H9 (cell line): ENCODE data around the gene EFCAB11. TPM values are rescaled to one million over a fixed set of nuclear protein-coding genes. Genes with fewer than 3 reads are reported as not detected.

Experiments used
- DNase-seq: peaks from one replicate; pipeline ENCODE4 v3.0.0-alpha.2; 2017
- H2AFZ ChIP-seq: one replicate; pipeline ENCODE4 v1.6.1; 2013; ENCODE audit warnings: mild to moderate bottlenecking, low read length, control low read depth, moderate library complexity
- H2AK5ac ChIP-seq: 2 replicates; pipeline ENCODE4 v1.6.1; 2013; ENCODE audit warnings: low read length, control low read depth, mixed read lengths; ENCODE audit not compliant: insufficient read length
- H2BK120ac ChIP-seq: one replicate; pipeline ENCODE4 v1.6.1; 2013; ENCODE audit warnings: low read depth, mild to moderate bottlenecking, low read length, control low read depth, inconsistent platforms; ENCODE audit not compliant: poor library complexity, severe bottlenecking
- H2BK12ac ChIP-seq: 2 replicates; pipeline ENCODE4 v1.6.1; 2013; ENCODE audit warnings: low read length, control low read depth, mixed read lengths, low read depth; ENCODE audit not compliant: insufficient read length
- H2BK15ac ChIP-seq: 2 replicates; pipeline ENCODE4 v1.6.1; 2013; ENCODE audit warnings: low read depth, low read length, control low read depth
- H2BK20ac ChIP-seq: one replicate; pipeline ENCODE4 v1.6.1; 2013; ENCODE audit warnings: low read depth, mild to moderate bottlenecking, low read length, control low read depth, inconsistent platforms; ENCODE audit not compliant: poor library complexity, severe bottlenecking
- H2BK5ac ChIP-seq: 2 replicates; pipeline ENCODE4 v1.6.1; 2013; ENCODE audit warnings: low read length, control low read depth, mixed read lengths; ENCODE audit not compliant: insufficient read length
- H3K14ac ChIP-seq: 2 replicates; pipeline ENCODE4 v1.6.1; 2013; ENCODE audit warnings: low read length, control low read depth; ENCODE audit not compliant: insufficient read depth
- H3K18ac ChIP-seq: 2 replicates; pipeline ENCODE4 v1.6.1; 2013; ENCODE audit warnings: low read depth, mild to moderate bottlenecking, mixed read lengths, low read length, control low read depth; ENCODE audit not compliant: insufficient read length
- H3K23ac ChIP-seq: 2 replicates; pipeline ENCODE4 v1.6.1; 2013; ENCODE audit warnings: low read length, control low read depth, mixed read lengths, low read depth; ENCODE audit not compliant: insufficient read length
- H3K23me2 ChIP-seq: 2 replicates; pipeline ENCODE4 v1.6.1; 2013; ENCODE audit warnings: low read depth, mild to moderate bottlenecking, mixed read lengths, low read length, control low read depth; ENCODE audit not compliant: insufficient read length, poor library complexity, severe bottlenecking
- H3K27ac ChIP-seq: 2 replicates; pipeline ENCODE4 v1.5.1; 2013; ENCODE audit warnings: low read length, control low read depth, mixed read lengths, low read depth; ENCODE audit not compliant: insufficient read length
- H3K27me3 ChIP-seq: 2 replicates; pipeline ENCODE4 v1.6.1; 2013; ENCODE audit warnings: low read length, control low read depth, inconsistent platforms; ENCODE audit not compliant: insufficient read depth
- H3K4ac ChIP-seq: 2 replicates; pipeline ENCODE4 v1.6.1; 2013; ENCODE audit warnings: low read depth, mild to moderate bottlenecking, control low read depth, inconsistent platforms, low read length, moderate library complexity
- H3K4me1 ChIP-seq: 2 replicates; pipeline ENCODE4 v1.6.1; 2013; ENCODE audit warnings: low read length, control low read depth, inconsistent platforms; ENCODE audit not compliant: insufficient read depth
- H3K4me2 ChIP-seq: 2 replicates; pipeline ENCODE4 v1.6.1; 2013; ENCODE audit warnings: low read length, control low read depth, mixed read lengths; ENCODE audit not compliant: insufficient read length, insufficient read depth
- H3K56ac ChIP-seq: 2 replicates; pipeline ENCODE4 v1.6.1; 2013; ENCODE audit warnings: low read depth, mild to moderate bottlenecking, mixed read lengths, low read length, control low read depth; ENCODE audit not compliant: insufficient read length
- H3K79me1 ChIP-seq: 2 replicates; pipeline ENCODE4 v1.6.1; 2013; ENCODE audit warnings: low read depth, mild to moderate bottlenecking, moderate library complexity, low read length, control low read depth, inconsistent platforms; ENCODE audit not compliant: insufficient read depth, poor library complexity, severe bottlenecking
- H3K79me2 ChIP-seq: 2 replicates; pipeline ENCODE4 v1.6.1; 2013; ENCODE audit warnings: low read length, control low read depth, inconsistent platforms; ENCODE audit not compliant: insufficient read depth
- H3K9ac ChIP-seq: 2 replicates; pipeline ENCODE4 v1.6.1; 2013; ENCODE audit warnings: low read length, control low read depth, mixed read lengths; ENCODE audit not compliant: insufficient read length; ENCODE audit errors: extremely low read depth
- H3K9me3 ChIP-seq: one replicate; pipeline ENCODE4 v1.6.1; 2013; ENCODE audit warnings: low read depth, low read length, inconsistent platforms; ENCODE audit not compliant: control insufficient read depth
- H3T11ph ChIP-seq: one replicate; pipeline ENCODE4 v1.6.1; 2013; ENCODE audit warnings: mild to moderate bottlenecking, low read length, control low read depth, inconsistent platforms
- H4K20me1 ChIP-seq: one replicate; pipeline ENCODE4 v1.6.1; 2013; ENCODE audit not compliant: control insufficient read depth, insufficient read length, insufficient read depth
- H4K5ac ChIP-seq: 2 replicates; pipeline ENCODE4 v1.6.1; 2013; ENCODE audit warnings: low read depth, mild to moderate bottlenecking, mixed read lengths, low read length, control low read depth; ENCODE audit not compliant: insufficient read length
- H4K8ac ChIP-seq: replicated peaks from 2 replicates; pipeline ENCODE4 v1.6.1; 2013; ENCODE audit warnings: low read length, control low read depth, mixed read lengths, low read depth; ENCODE audit not compliant: insufficient read length
- H4K91ac ChIP-seq: 2 replicates; pipeline ENCODE4 v1.6.1; 2013; ENCODE audit warnings: low read depth, mild to moderate bottlenecking, moderate library complexity, mixed read lengths, low read length, control low read depth; ENCODE audit not compliant: insufficient read length
- H3K27ac Mint-ChIP-seq, 3 experiments: 2 replicates in 2 of 3; 3 replicates in 1 of 3; pipeline ENCODE4 v1.8.0; 2020 to 2021; ENCODE audit warnings: mixed read lengths in 3 of 3, mild to moderate bottlenecking in 1 of 3, moderate library complexity in 1 of 3
- H3K27me3 Mint-ChIP-seq: 2 replicates; pipeline ENCODE4 v1.8.0; 2021; ENCODE audit warnings: low read depth, mild to moderate bottlenecking, moderate library complexity, mixed read lengths
- H3K36me3 Mint-ChIP-seq, 3 experiments: 2 replicates in 2 of 3; 3 replicates in 1 of 3; pipeline ENCODE4 v1.8.0; 2020 to 2021; ENCODE audit warnings: low read depth in 3 of 3, mixed read lengths in 3 of 3; ENCODE audit not compliant: insufficient read depth in 1 of 3
- H3K4me1 Mint-ChIP-seq, 2 experiments: 2 replicates each; pipeline ENCODE4 v1.8.0; 2020; ENCODE audit warnings: mixed read lengths in 2 of 2
- H3K4me3 Mint-ChIP-seq, 2 experiments: 2 replicates in 1 of 2; 3 replicates in 1 of 2; pipeline ENCODE4 v1.8.0; 2020 to 2021; ENCODE audit warnings: mild to moderate bottlenecking in 2 of 2, mixed read lengths in 2 of 2, moderate library complexity in 1 of 2
- H3K9me3 Mint-ChIP-seq, 2 experiments: 2 replicates in 1 of 2; 3 replicates in 1 of 2; pipeline ENCODE4 v1.8.0; 2020; ENCODE audit warnings: mild to moderate bottlenecking in 2 of 2, mixed read lengths in 2 of 2, moderate library complexity in 1 of 2
- WGBS: extraction: QIAGEN DNeasy Blood & Tissue Kit; methylation state at CpG from one replicate; pipeline ENCODE4 v1.1.7; 2013; ENCODE audit warnings: missing lambda C conversion rate, low lambda C conversion rate, mixed read lengths; ENCODE audit not compliant: insufficient read length; ENCODE audit errors: extremely low coverage; 5-methylcytosine and 5-hydroxymethylcytosine counted together
- total RNA-seq: library from RNA; stranded (reverse); gene quantifications from 2 replicates; pipeline ENCODE4 v1.2.1, GENCODE V29; 2021
- TF ChIP-seq, protein P1 (sequence below): fragments of 200-600 bp; sonication (generic); conservative IDR thresholded peaks from 3 replicates; pipeline ENCODE4 v1.8.0; 2021; ENCODE audit warnings: antibody characterized with exemption, mild to moderate bottlenecking

The EFCAB11 gene
- total RNA-seq, 1 experiment from 2014 or later = 17.4 TPM

DNA sequence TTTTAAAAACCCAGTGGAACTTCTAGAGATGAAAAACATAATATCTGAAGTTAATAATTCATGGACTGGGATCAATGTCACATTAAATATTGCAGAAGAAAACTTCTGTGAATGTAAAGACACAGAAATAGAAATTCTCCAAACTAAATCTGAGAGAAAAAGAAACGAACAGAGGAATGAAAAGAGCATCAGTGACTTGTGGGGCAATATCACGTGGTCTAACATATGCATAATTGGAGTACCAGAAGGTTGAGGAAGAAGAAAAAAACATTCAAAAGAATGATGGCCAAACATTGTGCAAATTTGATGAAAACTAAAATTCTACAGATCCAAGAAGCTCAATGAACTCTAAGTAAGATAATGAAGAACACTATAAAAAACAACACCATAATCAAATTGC lies 130.8 kb downstream of the EFCAB11 start:
- no peak overlapping the region for H3K4me3 Mint-ChIP-seq

More for the DNA sequence above, 130.8 kb downstream of the EFCAB11 start:
- Histone ChIP-seq H3K56ac (no peak overlapping the region), H3T11ph (no peak overlapping the region), H4K91ac (no peak overlapping the region), H2AK5ac (no peak overlapping the region), H3K4me2 (no peak overlapping the region), H3K14ac (no peak overlapping the region), H3K4me1 (no peaks in the 10 kb centered on the region), H2BK20ac (no peak overlapping the region), H2BK12ac (no peak overlapping the region), H2AFZ (no peak overlapping the region), H4K5ac (no peak overlapping the region), H4K20me1 (no peaks in the 10 kb centered on the region), H2BK15ac (no peak overlapping the region), H2BK120ac (no peak overlapping the region), H3K9me3 (no peaks in the 10 kb centered on the region), H3K79me2 (no peaks in the 10 kb centered on the region), H3K23me2 (no peaks in the 10 kb centered on the region), H3K9ac (no peak overlapping the region), H3K18ac (no peak overlapping the region), H3K4ac (no peak overlapping the region), H4K8ac (no peak overlapping the region), H3K27ac (no peak overlapping the region), H3K23ac (no peak overlapping the region), H2BK5ac (no peak overlapping the region), H3K27me3 (no peaks in the 10 kb centered on the region), H3K79me1 (no peaks in the 10 kb centered on the region)
- no CpG with 5 or more reads among the region's 2 CpGs for WGBS
- H3K4me1 Mint-ChIP-seq = peaks cover 0 to 2% of the 10 kb centered on the region in 2 experiments; a peak in 1 of 4 replicates
- TF ChIP-seq, protein P1, sequence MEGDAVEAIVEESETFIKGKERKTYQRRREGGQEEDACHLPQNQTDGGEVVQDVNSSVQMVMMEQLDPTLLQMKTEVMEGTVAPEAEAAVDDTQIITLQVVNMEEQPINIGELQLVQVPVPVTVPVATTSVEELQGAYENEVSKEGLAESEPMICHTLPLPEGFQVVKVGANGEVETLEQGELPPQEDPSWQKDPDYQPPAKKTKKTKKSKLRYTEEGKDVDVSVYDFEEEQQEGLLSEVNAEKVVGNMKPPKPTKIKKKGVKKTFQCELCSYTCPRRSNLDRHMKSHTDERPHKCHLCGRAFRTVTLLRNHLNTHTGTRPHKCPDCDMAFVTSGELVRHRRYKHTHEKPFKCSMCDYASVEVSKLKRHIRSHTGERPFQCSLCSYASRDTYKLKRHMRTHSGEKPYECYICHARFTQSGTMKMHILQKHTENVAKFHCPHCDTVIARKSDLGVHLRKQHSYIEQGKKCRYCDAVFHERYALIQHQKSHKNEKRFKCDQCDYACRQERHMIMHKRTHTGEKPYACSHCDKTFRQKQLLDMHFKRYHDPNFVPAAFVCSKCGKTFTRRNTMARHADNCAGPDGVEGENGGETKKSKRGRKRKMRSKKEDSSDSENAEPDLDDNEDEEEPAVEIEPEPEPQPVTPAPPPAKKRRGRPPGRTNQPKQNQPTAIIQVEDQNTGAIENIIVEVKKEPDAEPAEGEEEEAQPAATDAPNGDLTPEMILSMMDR = no peak
- no peak overlapping the region for H3K27ac Mint-ChIP-seq
- H3K36me3 Mint-ChIP-seq = peaks cover 5 to 21% (median 7%) of the 10 kb centered on the region in 3 experiments
- no peak for DNase-seq
- H3K27me3 Mint-ChIP-seq = no peaks in the 10 kb centered on the region
- H3K9me3 Mint-ChIP-seq = peaks cover 11 to 20% of the 10 kb centered on the region in 2 experiments
